Astrocyte (in vitro differentiated cells and primary cell): Measurements from ENCODE around the gene SNRNP40. TPM values are rescaled to one million over a fixed set of nuclear protein-coding genes. Genes with fewer than 3 reads are reported as not detected.
A peak's percentile ranks its signal among the peaks of the same experiment; 100 is the strongest.

Source experiments
- DNase-seq: peaks from one replicate; pipeline ENCODE4 v3.0.0-alpha.2; 2010; ENCODE audit warnings: low read depth
- FAIRE-seq: peaks from 2 replicates; lab custom pipeline; 2011; peaks lifted over from hg19 to GRCh38; lab: Jason Lieb, UNC
- H2AFZ ChIP-seq: 2 replicates; pipeline ENCODE4 v1.6.0; 2012; ENCODE audit warnings: low read depth, low read length, inconsistent platforms
- H3K27ac ChIP-seq: 2 replicates; pipeline ENCODE4 v1.5.1; 2011; ENCODE audit warnings: low read depth, low read length, inconsistent platforms
- H3K27me3 ChIP-seq: 2 replicates; pipeline ENCODE4 v1.6.0; 2011; ENCODE audit warnings: low read length, inconsistent platforms; ENCODE audit not compliant: insufficient read depth
- H3K36me3 ChIP-seq: 2 replicates; pipeline ENCODE4 v1.5.1; 2011; ENCODE audit warnings: low read length, inconsistent platforms; ENCODE audit not compliant: insufficient read depth
- H3K4me1 ChIP-seq: 2 replicates; pipeline ENCODE4 v1.5.1; 2011; ENCODE audit warnings: low read length, inconsistent platforms; ENCODE audit not compliant: insufficient read depth
- H3K4me2 ChIP-seq: 2 replicates; pipeline ENCODE4 v1.6.0; 2012; ENCODE audit warnings: low read length, inconsistent platforms
- H3K4me3 ChIP-seq: 2 replicates; pipeline ENCODE4 v1.5.1; 2011; ENCODE audit warnings: low read depth, mild to moderate bottlenecking, low read length, inconsistent platforms; ENCODE audit not compliant: insufficient read depth
- H3K79me2 ChIP-seq: 2 replicates; pipeline ENCODE4 v1.6.0; 2012; ENCODE audit warnings: mild to moderate bottlenecking, low read length, inconsistent platforms; ENCODE audit not compliant: insufficient read depth
- H3K9ac ChIP-seq: 2 replicates; pipeline ENCODE4 v1.6.0; 2012; ENCODE audit warnings: mild to moderate bottlenecking, low read length, inconsistent platforms
- H3K9me3 ChIP-seq: 2 replicates; pipeline ENCODE4 v1.5.1; 2012; ENCODE audit warnings: low read depth, mild to moderate bottlenecking, low read length, inconsistent platforms; ENCODE audit not compliant: insufficient read depth
- H4K20me1 ChIP-seq: 2 replicates; pipeline ENCODE4 v1.6.0; 2012; ENCODE audit warnings: low read length, inconsistent platforms; ENCODE audit not compliant: insufficient read depth
- H3K27ac Mint-ChIP-seq: one replicate; pipeline ENCODE4 v1.8.0; 2021; ENCODE audit warnings: mild to moderate bottlenecking, mixed read lengths; ENCODE audit not compliant: unreplicated experiment
- H3K27me3 Mint-ChIP-seq: one replicate; pipeline ENCODE4 v1.8.0; 2021; ENCODE audit warnings: low read depth, mixed read lengths; ENCODE audit not compliant: unreplicated experiment
- H3K36me3 Mint-ChIP-seq: one replicate; pipeline ENCODE4 v1.8.0; 2021; ENCODE audit warnings: low read depth, mixed read lengths; ENCODE audit not compliant: unreplicated experiment
- H3K4me1 Mint-ChIP-seq: one replicate; pipeline ENCODE4 v1.8.0; 2021; ENCODE audit warnings: low read depth, mixed read lengths; ENCODE audit not compliant: unreplicated experiment
- H3K4me3 Mint-ChIP-seq: one replicate; pipeline ENCODE4 v1.8.0; 2021; ENCODE audit warnings: mild to moderate bottlenecking, moderate library complexity, mixed read lengths; ENCODE audit not compliant: unreplicated experiment
- H3K9me3 Mint-ChIP-seq: one replicate; pipeline ENCODE4 v1.8.0; 2021; ENCODE audit warnings: mild to moderate bottlenecking, mixed read lengths; ENCODE audit not compliant: unreplicated experiment
- CTCF ChIP-seq: IDR thresholded peaks from 2 replicates; pipeline ENCODE4 v1.5.1; 2011; ENCODE audit warnings: low read depth, mild to moderate bottlenecking, inconsistent platforms, low read length, moderate library complexity; ENCODE audit not compliant: insufficient read depth
- EZH2 ChIP-seq: IDR thresholded peaks from 2 replicates; pipeline ENCODE4 v1.6.1; 2012; ENCODE audit warnings: mild to moderate bottlenecking, low read length, inconsistent platforms; ENCODE audit not compliant: insufficient read depth
- total RNA-seq: library from RNA; stranded (reverse); gene quantifications from 2 replicates; pipeline ENCODE4 v1.2.1, GENCODE V29; 2021

The SNRNP40 gene
- total RNA-seq, 1 donor from 2014 or later = 42.0 TPM

GRCh38 chr1:31306278-31306677 is 9.7 kb upstream of the SNRNP40 start:
- H3K27me3 ChIP-seq = no peaks in the 10 kb centered on the region
- TF ChIP-seq CTCF (no peak), EZH2 (no peak)
- peaks cover 52% of the 10 kb centered on the region for H3K79me2 ChIP-seq
- H3K9me3 ChIP-seq = no peaks in the 10 kb centered on the region
- peak overlapping the region; percentile 71 for H3K27ac ChIP-seq
- FAIRE-seq = peak; percentile 82
- peak overlapping the region; percentile 1 for H2AFZ ChIP-seq
- Mint-ChIP-seq H3K36me3 (peaks cover 21% of the 10 kb centered on the region), H3K4me3 (no peak overlapping the region), H3K27ac (peak overlapping the region; percentile 84), H3K9me3 (peaks cover 3% of the 10 kb centered on the region), H3K4me1 (peaks cover 4% of the 10 kb centered on the region), H3K27me3 (no peaks in the 10 kb centered on the region)
- H3K9ac ChIP-seq = peak overlapping the region; percentile 49
- H3K36me3 ChIP-seq = no peaks in the 10 kb centered on the region
- no peak overlapping the region for H3K4me3 ChIP-seq
- peak overlapping the region; percentile 59 for H3K4me2 ChIP-seq
- peaks cover 4% of the 10 kb centered on the region for H3K4me1 ChIP-seq
- peaks cover 12% of the 10 kb centered on the region for H4K20me1 ChIP-seq
- DNase-seq = peak; percentile 92

GRCh38 chr1:31302709-31303441 is 6.3 kb upstream of the SNRNP40 start:
- Mint-ChIP-seq H3K27me3 (no peaks in the 10 kb centered on the region), H3K4me1 (peaks cover 17% of the 10 kb centered on the region), H3K27ac (no peak overlapping the region), H3K4me3 (no peak overlapping the region), H3K36me3 (peaks cover 11% of the 10 kb centered on the region), H3K9me3 (no peaks in the 10 kb centered on the region)
- Histone ChIP-seq H3K27ac (no peak overlapping the region), H3K4me2 (no peak overlapping the region), H4K20me1 (peaks cover 32% of the 10 kb centered on the region), H3K9me3 (no peaks in the 10 kb centered on the region), H3K4me1 (peaks cover 15% of the 10 kb centered on the region), H2AFZ (no peak overlapping the region), H3K4me3 (no peak overlapping the region), H3K79me2 (peaks cover 72% of the 10 kb centered on the region), H3K9ac (no peak overlapping the region), H3K36me3 (no peaks in the 10 kb centered on the region), H3K27me3 (no peaks in the 10 kb centered on the region)
- DNase-seq (peak; percentile 19), FAIRE-seq (no peak)
- TF ChIP-seq EZH2 = no peak
- no peak for TF ChIP-seq CTCF

GRCh38 chr1:31300193-31300592 is 3.6 kb upstream of the SNRNP40 start:
- no peak for TF ChIP-seq CTCF
- TF ChIP-seq EZH2 = no peak
- H3K79me2 ChIP-seq = peaks cover 88% of the 10 kb centered on the region
- H3K4me1 ChIP-seq = peaks cover 22% of the 10 kb centered on the region
- no peak overlapping the region for H2AFZ ChIP-seq
- no peak for FAIRE-seq
- H3K4me3 Mint-ChIP-seq = no peak overlapping the region
- no peak overlapping the region for H3K4me3 ChIP-seq
- H3K4me1 Mint-ChIP-seq = peaks cover 18% of the 10 kb centered on the region
- peak overlapping the region; percentile 8 for H3K4me2 ChIP-seq
- H3K27ac Mint-ChIP-seq = peak overlapping the region; percentile 36
- peaks cover 7% of the 10 kb centered on the region for H3K36me3 Mint-ChIP-seq
- H4K20me1 ChIP-seq = peaks cover 35% of the 10 kb centered on the region
- no peaks in the 10 kb centered on the region for H3K9me3 Mint-ChIP-seq
- no peaks in the 10 kb centered on the region for H3K36me3 ChIP-seq
- H3K27me3 ChIP-seq = no peaks in the 10 kb centered on the region
- no peak overlapping the region for H3K9ac ChIP-seq
- H3K9me3 ChIP-seq = no peaks in the 10 kb centered on the region
- no peaks in the 10 kb centered on the region for H3K27me3 Mint-ChIP-seq
- no peak for DNase-seq
- H3K27ac ChIP-seq = no peak overlapping the region
